Stimulated activated naive CD8-positive, alpha-beta T cell treated with anti-CD3 and anti-CD28 coated beads, Interleukin-15, Interleukin-2, amounts not matched to agents 100 U/mL and 50 U/mL, for 24 hours (primary cell): ENCODE measurements around the gene TRAM2.
A peak's percentile ranks its signal among the peaks of the same experiment; 100 is the strongest.

Experiments
- ATAC-seq: fragments of 150-1000 bp; cut with Tn5 transposase; one replicate; pipeline ENCODE4 v1.10.0; 2021
- DNase-seq: peaks from one replicate; pipeline ENCODE4 v3.0.0; 2021

Gene TRAM2

DNA sequence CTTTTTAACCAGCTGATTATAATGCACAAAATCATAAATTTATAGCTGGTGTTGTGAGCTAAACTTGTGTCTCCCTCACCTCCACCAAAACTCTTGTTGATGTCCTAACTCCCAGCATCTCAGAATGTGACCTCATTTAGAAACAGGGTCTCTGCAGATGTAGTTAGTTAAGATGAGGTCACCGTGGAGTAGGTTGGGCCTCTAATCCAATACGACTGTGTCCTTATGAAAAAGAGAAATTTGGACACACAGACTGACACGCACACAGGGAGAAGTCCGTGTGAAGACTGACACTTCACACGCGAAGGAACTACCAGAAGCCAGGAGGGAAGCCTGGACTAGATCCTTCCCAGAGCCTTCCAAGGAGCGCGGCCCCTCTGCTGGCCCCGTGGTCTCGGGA is 46.5 kb downstream of the TRAM2 start:
- ATAC-seq (no peak), DNase-seq (no peak)

- DNase-seq (no peak), ATAC-seq (peak; percentile 19)
Measured at GRCh38 chr6:52529311-52529710, 47.5 kb downstream of the TRAM2 start.

GRCh38 chr6:52527436-52527835 is 49.4 kb downstream of the TRAM2 start:
- ATAC-seq (no peak), DNase-seq (no peak)

DNA sequence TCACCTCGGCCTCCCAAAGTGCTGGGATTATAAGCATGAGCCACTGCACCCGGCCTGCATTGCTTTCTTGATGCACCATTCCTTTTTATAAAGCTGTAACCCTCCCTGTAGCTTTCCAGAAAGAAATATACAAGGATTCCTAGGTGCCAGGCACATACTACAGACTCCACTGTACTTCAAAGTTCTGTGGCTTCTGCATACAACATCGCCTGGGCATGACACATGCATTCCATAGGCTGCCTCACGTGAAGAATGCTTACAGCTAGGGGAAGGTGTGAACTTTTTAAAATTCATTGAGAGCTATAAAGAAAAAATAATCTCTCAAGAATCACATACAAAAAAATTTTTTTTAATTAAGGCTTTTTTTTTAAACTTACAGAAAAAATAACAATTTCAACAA is 50.2 kb downstream of the TRAM2 start:
- no peak for DNase-seq
- no peak for ATAC-seq

DNA sequence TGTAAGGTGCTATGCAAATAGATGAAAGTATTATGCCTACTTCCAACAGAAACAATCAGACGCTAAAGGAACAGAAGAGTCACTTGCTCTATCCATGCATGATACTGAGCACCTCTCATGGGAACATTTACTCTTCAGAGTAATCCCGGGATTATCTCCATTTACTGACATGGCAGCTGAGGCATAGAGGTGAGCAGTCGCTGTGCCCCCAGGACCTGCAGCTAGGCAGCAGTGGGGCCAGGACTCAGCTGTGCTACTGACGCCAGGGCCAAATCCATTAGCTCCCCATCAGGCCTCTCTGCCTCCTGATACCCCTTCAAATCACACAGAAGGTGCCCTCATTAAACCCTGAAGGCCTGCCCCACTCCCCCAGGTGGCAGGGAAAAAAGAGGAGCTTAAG is 51.9 kb downstream of the TRAM2 start:
- ATAC-seq (no peak), DNase-seq (no peak)

GRCh38 chr6:52523378-52524142 is 53.3 kb downstream of the TRAM2 start:
- no peak for DNase-seq
- ATAC-seq: no peak

GRCh38 chr6:52522655-52523054 is 54.2 kb downstream of the TRAM2 start:
- DNase-seq: no peak
- no peak for ATAC-seq

DNA sequence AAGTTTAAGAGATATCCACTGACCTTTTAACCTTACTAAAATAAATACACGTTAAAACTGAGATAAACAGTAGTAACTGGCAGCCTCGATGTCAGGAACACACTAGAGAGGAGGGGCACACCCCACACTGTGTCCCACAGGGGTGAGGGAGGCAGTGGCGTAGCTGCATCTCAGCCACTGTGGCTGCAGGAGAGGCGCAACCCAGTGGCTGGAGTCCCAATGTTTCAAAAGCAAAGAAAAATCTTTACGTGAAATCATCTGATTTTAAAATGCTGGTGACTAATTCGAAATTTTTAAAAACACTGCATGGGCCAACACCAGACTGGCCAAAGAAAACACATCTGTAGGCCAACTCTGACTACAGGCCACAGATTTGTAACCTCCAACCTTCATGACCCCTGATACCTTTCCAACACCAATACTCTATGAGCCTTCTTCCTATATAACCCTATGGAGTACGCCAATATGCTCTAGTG is 54.7 kb downstream of the TRAM2 start:
- ATAC-seq (no peak), DNase-seq (no peak)

GRCh38 chr6:52519618-52520017 is 57.2 kb downstream of the TRAM2 start:
- no peak for DNase-seq
- ATAC-seq: no peak

- DNase-seq: no peak
- ATAC-seq: no peak
Measured at GRCh38 chr6:52518279-52518945, 58.4 kb downstream of the TRAM2 start.

GRCh38 chr6:52517502-52518278 is 59.2 kb downstream of the TRAM2 start:
- DNase-seq: peak; percentile 50

DNA sequence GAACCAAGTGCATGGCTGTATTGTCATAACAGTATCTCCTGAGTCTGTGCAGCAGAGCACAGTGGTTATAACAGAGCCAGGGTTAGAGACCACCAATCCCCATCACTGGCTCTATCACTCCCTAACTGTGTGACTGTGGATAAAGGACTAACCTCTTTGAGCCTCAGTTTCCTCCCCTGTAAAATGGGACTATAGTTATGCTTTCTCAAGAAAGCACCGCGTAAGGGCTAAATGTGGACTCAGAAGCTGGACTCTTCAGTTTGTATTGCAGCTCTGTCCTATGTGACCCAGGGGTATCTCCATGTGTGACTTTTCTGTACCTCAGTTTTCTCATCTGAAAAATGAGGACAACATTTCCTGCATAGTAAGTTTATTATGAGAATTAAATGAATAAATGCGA is 59.9 kb downstream of the TRAM2 start:
- ATAC-seq (no peak), DNase-seq (no peak)

More at GRCh38 chr6:52517502-52518278, 59.2 kb downstream of the TRAM2 start:
- peak; percentile 89 for ATAC-seq

GRCh38 chr6:52516269-52516668 is 60.6 kb downstream of the TRAM2 start:
- ATAC-seq (no peak), DNase-seq (no peak)

- ATAC-seq (no peak), DNase-seq (no peak)
Measured at GRCh38 chr6:52515219-52515960, 61.5 kb downstream of the TRAM2 start.

DNA sequence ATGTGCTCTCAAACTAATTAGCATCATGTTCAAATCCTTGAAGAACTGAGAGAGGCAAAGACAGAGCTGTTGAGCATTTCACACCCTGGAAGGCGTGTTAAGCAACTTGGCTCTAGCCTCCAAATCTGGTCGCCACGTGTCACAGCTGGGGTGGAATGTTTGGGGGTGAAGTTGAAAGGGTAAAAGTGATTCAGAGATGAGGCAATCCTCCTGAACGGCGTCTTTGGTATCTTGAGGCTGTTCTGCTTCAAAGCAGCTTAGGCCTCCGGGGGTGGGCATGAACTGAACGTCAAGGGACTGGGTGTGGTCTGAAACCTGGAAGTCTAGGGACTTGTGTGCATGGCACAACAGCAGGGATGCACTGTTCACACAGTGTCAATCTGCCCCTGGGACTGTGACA is 62.3 kb downstream of the TRAM2 start:
- ATAC-seq (peak; percentile 44), DNase-seq (peak; percentile 16)

GRCh38 chr6:52513896-52514295 is 63.0 kb downstream of the TRAM2 start:
- DNase-seq (no peak), ATAC-seq (no peak)

GRCh38 chr6:52513464-52513863 is 63.4 kb downstream of the TRAM2 start:
- DNase-seq (no peak), ATAC-seq (no peak)

GRCh38 chr6:52512199-52512598 is 64.7 kb downstream of the TRAM2 start:
- no peak for ATAC-seq
- DNase-seq: no peak

- DNase-seq (no peak), ATAC-seq (no peak)
Measured at GRCh38 chr6:52511572-52512151, 65.2 kb downstream of the TRAM2 start.

DNA sequence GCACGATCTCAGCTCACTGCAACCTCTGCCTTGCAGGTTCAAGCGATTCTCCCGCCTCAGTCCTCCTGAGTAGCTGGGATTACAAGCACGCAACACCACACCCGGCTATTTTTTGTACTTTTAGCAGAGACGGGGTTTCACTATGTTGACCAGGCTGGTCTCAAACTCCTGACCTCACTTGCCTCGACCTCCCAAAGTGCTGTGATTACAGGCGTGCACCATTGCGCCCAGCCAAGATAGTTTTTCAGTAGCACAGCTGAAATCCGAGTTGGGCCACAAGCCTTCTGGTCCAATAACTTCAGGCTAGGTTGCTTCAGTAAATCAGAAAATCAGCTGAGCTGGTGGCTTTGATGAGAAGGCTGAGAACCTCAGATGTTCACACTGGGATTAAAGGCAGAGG is 65.7 kb downstream of the TRAM2 start:
- ATAC-seq: no peak
- no peak for DNase-seq

DNA sequence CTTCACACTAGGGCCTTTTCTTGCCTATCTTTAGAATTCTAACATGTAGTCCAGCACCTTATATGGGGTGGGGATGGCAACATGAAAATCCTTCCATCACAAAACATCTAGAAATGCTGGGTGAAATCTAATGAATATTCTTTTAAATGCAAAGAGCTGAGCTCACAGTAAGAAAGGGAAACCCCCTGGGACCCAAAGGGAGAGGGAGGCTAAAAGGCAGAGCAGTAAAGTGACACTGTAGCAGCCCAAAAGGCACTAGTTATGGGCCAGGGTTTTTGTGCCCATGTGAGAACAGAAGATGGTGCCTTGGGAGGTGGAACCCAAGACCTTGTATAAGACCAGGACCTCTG is 66.7 kb downstream of the TRAM2 start:
- DNase-seq (no peak), ATAC-seq (no peak)
